ENCODE measurements around the gene LMO4.

DNA sequence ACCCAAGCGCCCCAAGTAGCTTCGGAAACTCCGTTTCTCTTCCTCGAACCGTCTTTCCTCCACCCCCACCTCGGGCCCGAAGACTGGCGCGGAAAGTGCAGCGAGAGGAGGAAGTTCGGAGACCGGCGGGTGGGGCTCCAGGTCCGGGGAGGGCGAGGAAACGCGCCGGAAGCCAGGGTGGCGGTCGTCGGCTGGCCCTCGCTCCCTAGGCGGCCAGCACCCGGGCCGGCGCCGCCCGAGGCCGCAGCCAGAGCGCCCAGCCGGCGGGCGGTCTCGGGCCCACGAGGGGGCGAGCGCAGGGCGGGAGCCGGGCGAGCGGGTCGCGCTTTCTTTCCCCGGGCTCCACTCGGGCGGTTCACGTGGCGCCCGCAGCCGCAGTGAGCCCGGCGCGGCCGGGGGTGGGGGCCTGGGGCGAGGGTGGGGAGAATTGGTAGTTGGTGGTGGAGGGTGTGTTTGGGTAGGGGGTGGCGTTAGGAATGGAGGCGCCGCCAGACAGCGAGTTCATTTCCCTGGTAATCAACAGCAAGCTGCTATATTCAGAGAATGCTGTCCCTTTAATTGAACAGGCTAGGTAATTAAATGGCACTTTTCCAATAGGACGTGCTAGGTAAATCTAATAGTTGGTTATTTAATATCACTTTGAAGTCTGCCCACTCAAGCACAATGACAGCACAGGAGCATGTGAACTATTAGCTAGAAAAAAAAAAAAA is 6.7 kb downstream of the LMO4 start:
- TF ChIP-seq, protein P1, sequence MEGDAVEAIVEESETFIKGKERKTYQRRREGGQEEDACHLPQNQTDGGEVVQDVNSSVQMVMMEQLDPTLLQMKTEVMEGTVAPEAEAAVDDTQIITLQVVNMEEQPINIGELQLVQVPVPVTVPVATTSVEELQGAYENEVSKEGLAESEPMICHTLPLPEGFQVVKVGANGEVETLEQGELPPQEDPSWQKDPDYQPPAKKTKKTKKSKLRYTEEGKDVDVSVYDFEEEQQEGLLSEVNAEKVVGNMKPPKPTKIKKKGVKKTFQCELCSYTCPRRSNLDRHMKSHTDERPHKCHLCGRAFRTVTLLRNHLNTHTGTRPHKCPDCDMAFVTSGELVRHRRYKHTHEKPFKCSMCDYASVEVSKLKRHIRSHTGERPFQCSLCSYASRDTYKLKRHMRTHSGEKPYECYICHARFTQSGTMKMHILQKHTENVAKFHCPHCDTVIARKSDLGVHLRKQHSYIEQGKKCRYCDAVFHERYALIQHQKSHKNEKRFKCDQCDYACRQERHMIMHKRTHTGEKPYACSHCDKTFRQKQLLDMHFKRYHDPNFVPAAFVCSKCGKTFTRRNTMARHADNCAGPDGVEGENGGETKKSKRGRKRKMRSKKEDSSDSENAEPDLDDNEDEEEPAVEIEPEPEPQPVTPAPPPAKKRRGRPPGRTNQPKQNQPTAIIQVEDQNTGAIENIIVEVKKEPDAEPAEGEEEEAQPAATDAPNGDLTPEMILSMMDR (IDR thresholded peaks at IDR 0.05) = peak in 3 of 4 experiments; percentile 31 to 50 (median 49)
- TF ChIP-seq POLR2A (IDR thresholded peaks at IDR 0.05) = peak in 1 of 2 donors; percentile 35

Measured in uterus (tissue), 2 donors.